GM13976 (cell line): ENCODE results near the gene ARHGAP15.

Experiments used
- DNase-seq: peaks from one replicate; pipeline ENCODE4 v3.0.0; 2012; ENCODE audit warnings: low spot score
- CTCF ChIP-seq: IDR thresholded peaks from 2 replicates; pipeline ENCODE4 v1.5.1; 2012; ENCODE audit warnings: borderline replicate concordance, mild to moderate bottlenecking; ENCODE audit not compliant: insufficient read depth; ENCODE audit errors: extremely low read depth, missing control alignments, control extremely low read depth
- in situ Hi-C: fragments of 300-500 bp; cut with MboI; formaldehyde crosslinking; loops from one replicate; pipeline ENCODE4 v1.12.0; 2022; ENCODE audit warnings: low sequenced_read_pairs, mixed read lengths, inconsistent platforms; ENCODE audit not compliant: unreplicated experiment

The ARHGAP15 gene

GRCh38 chr2:143356336-143356735 is 227.1 kb downstream of the ARHGAP15 start:
- no peak for TF ChIP-seq CTCF
- DNase-seq, result no peak
- in situ Hi-C loops, result no loop called here

- DNase-seq, result no peak
- no peak for TF ChIP-seq CTCF
Measured at GRCh38 chr2:143356736-143357446, 227.7 kb downstream of the ARHGAP15 start.

GRCh38 chr2:143357966-143358365 is 228.7 kb downstream of the ARHGAP15 start:
- in situ Hi-C loops, result no loop called here
- DNase-seq, result no peak
- TF ChIP-seq CTCF, result no peak

More at GRCh38 chr2:143356736-143357446, 227.7 kb downstream of the ARHGAP15 start:
- in situ Hi-C loops, result no loop called here

- in situ Hi-C loops, result no loop called here
- TF ChIP-seq CTCF, result no peak
- DNase-seq, result no peak
Measured at GRCh38 chr2:143361346-143361745, 232.1 kb downstream of the ARHGAP15 start.

- no peak for DNase-seq
- TF ChIP-seq CTCF, result no peak
Measured at GRCh38 chr2:143371616-143372015, 242.4 kb downstream of the ARHGAP15 start.

GRCh38 chr2:143375384-143375880 is 246.2 kb downstream of the ARHGAP15 start:
- no peak for DNase-seq
- TF ChIP-seq CTCF, result no peak
- in situ Hi-C loops, result no loop called here

More at GRCh38 chr2:143371616-143372015, 242.4 kb downstream of the ARHGAP15 start:
- in situ Hi-C loops, result no loop called here
